HG02885 (cell line): Measurements from ENCODE around the gene NLGN3.

Experiments
- ATAC-seq: cut with Tn5 transposase; IDR thresholded peaks from one replicate; pipeline ENCODE4 v1.9.1; 2021; ENCODE audit warnings: mild to moderate bottlenecking; ENCODE audit not compliant: unreplicated experiment, poor library complexity

NLGN3 gene

DNA sequence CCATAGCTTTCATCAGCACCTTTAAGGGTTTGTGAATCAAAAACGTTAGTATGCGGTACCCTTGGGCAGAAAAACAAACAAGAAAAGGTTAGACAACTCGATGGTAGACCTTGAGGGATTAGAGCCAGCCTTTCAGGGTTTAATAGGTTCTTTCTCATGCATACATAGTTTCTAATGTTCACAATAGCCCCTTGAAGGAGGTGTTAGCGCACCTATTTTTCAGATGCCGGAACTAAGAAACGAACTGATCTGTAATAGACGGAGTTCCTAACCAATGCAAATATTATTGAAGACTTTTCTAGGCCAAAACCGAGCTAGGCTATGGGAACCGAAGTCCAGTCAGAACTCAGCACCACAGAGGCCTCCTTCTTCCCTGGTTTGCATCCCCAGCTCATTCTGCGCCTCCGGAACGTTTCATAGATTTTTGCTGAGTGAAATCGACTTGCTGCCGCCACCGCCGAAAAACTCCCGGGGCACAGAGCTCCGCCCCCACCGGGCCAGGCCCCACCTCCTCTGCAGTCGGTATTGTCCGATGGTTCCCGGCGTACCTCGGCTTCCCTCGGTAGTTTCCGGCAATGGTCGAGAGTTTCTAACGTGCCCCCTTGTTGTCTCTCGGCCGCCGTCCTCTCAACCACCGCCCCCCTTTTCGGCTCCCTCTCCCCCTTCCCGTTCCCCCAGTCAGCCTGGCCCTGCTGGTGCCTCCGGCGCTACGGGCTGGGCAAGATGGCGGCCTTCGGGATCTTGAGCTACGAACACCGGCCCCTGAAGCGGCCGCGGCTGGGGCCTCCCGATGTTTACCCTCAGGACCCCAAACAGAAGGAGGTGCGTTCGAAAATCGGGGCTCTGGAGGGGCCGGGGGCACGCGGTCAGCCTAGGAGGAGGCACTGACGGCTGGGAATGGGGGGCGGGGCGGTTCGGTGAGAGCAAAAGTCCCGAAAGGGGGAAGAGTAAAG lies 26.3 kb upstream of the NLGN3 start, which contains the start of gene MED12:
TSS of gene MED12 (plus strand) at position 565 of the 953 bp plus-strand sequence. CDS start at position 724, 159 bp downstream.
- peak; percentile 93 for ATAC-seq

DNA sequence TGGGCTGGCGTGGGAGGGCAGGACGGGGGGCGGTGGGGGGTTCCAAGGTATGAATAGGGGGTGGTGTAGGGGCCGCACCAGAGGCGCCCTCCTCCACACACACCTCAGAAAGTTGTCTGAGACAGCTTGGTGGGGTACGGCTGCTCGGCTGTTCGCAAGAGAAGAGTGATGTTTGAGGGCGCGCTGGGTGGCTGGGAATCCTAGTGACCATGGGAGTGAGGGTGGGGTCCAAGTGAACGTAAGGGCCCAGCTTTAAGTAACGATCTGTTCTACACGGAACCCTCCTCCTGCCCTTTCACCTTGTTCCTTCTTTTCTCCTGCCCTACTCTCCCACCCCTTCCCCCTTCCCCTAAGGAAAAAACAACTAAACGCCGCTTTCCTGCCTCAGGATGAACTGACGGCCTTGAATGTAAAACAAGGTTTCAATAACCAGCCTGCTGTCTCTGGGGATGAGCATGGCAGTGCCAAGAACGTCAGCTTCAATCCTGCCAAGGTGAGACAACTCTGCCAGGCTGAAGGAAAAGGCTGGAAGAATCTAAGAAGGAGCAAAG lies 25.6 kb upstream of the NLGN3 start:
- peak; percentile 6 for ATAC-seq

DNA sequence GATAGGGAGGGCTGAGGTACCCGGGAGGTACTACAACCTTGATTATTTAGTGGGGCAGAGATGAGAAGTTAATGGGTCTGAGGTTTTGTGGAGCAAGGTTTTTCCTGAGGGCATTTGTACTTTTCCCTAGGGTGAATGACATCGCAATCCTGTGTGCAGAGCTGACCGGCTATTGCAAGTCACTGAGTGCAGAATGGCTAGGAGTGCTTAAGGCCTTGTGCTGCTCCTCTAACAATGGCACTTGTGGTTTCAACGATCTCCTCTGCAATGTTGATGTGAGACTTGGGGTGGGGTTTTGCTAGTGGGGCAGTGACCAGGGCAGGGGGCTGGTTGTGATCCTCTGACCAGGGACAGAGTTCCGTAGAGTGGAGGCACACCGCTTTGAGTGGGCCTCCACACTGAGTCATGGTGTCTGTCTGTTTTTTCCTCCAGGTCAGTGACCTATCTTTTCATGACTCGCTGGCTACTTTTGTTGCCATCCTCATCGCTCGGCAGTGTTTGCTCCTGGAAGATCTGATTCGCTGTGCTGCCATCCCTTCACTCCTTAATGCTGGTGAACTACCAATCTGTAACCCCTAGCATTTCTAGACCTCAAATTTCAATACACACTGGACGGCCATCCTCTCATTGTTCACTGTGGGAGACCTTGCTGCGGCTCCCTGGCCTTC lies 16.3 kb upstream of the NLGN3 start:
- ATAC-seq: no peak

DNA sequence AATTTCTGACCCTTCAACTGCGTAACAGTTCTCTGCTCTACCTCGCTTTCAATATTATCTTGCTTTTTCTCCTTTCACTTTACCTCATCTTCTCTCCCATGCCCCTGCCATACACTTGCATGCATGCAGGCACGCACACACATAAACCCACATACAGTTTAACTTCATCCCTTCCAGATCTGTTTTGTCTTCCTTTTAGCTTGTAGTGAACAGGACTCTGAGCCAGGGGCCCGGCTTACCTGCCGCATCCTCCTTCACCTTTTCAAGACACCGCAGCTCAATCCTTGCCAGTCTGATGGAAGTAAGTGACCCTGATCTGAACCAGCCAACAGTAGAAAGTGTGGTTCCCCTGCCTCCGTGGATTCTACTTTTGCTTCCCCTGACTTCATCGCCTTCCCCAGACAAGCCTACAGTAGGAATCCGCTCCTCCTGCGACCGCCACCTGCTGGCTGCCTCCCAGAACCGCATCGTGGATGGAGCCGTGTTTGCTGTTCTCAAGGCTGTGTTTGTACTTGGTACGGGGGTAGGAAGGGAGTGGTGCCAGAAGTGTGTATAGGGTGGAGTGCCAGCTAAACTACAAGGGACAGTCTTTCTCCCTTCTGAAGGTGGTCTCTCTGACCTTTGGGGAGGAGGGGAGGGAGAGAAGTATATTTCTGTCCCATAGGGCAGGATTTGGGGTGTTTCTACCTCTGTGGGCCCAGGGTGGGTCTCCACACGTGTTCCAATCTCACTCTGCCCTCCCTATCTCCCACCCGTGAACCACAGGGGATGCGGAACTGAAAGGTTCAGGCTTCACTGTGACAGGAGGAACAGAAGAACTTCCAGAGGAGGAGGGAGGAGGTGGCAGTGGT lies 15.5 kb upstream of the NLGN3 start:
- ATAC-seq: peak; percentile 90

DNA sequence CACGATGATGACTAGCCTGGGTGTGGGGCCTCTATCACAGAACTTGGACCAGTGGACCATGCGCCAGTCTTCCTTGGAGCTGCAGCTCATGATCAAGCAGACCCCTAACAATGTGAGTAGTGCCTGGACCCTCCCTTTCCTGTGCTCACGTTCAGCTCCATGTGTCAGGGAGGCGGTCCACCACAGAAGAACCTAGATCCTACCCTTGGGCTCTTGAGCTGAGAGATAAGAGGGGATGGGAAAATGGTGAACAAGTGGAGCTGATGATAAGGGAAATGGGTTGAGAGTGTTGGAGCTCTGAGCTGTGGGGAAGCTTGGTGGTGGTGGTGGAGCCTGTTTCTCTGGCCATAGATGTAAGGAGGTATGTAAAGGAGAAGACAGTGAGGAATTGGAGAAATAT lies 13.1 kb upstream of the NLGN3 start:
- no peak for ATAC-seq

DNA sequence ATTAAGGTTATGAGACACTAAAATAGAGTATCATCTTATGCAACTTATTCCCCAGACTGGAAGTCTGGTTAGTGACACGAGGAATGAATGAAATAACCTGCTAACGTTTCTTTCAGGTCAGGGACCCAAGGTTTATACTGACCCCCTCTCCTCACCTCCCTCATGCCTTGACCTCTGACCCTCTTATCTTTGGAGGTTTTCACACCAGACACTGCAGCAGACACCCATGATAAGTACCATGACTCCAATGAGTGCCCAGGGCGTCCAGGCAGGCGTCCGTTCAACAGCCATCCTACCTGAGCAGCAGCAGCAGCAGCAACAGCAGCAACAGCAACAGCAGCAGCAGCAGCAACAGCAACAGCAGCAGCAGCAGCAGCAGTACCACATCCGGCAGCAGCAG lies 4.2 kb upstream of the NLGN3 start:
- ATAC-seq: no peak

DNA sequence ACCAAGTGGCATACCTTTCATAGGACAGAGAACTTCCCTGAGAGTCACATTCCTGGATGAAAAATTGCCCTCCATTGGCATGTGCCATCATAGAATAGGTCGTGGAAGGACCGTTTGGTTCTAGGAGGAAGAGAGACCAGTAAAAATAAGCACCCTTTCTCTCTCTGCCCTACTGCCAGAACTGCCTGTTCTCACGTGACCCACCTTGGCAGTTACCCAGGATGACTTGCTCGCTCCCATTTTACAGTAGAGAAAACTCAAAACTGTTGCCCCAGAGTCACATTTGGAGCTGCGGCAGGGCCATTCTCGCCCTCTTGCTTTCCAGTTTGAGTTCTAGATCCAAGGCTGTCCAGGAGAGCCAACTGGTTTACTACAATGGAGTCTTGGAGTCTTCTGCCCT lies 1.1 kb upstream of the NLGN3 start:
- ATAC-seq: no peak

DNA sequence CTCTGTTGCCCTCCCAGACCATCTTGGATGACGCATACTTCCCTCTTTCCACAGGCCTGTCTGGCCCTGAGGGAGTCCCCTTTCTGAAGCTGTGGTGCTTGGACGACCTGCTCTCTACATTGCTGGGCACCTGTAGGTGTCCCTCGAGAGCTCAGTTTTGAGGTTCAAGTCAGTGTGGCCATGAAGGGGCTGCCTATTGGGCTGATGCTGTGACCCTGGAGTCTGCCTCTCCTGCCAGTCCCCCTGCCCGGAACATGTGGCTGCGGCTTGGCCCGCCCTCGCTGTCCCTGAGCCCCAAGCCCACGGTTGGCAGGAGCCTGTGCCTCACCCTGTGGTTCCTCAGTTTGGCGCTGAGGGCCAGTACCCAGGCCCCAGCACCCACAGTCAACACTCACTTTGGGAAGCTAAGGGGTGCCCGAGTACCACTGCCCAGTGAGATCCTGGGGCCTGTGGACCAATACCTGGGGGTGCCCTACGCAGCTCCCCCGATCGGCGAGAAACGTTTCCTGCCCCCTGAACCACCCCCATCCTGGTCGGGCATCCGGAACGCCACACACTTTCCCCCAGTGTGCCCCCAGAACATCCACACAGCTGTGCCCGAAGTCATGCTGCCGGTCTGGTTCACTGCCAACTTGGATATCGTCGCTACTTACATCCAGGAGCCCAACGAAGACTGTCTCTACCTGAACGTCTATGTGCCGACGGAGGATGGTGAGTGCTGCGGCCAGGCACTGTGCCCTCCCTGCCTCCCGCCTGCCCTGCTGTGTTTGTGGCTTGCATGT lies 3.0 kb downstream of the NLGN3 start:
- no peak for ATAC-seq

DNA sequence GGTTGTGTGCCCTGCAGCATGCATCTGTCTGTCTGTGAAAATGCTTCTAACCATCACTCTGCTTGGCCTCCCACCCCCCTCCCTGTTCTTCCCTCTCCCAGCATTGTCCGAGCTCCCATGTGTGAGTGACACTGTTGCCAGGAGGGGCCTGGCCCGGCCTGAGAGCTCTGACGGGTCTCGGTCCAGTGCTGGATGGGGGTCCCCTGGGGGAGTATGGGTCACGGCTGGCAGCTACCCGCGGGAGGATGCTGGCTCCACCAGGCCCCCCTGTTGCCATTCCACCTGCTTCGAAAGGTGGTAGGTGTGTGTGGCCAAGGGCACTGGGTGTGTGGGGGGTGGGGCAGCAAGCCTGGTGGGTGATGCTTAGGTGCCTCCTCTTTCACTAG lies 3.6 kb downstream of the NLGN3 start:
- no peak for ATAC-seq

DNA sequence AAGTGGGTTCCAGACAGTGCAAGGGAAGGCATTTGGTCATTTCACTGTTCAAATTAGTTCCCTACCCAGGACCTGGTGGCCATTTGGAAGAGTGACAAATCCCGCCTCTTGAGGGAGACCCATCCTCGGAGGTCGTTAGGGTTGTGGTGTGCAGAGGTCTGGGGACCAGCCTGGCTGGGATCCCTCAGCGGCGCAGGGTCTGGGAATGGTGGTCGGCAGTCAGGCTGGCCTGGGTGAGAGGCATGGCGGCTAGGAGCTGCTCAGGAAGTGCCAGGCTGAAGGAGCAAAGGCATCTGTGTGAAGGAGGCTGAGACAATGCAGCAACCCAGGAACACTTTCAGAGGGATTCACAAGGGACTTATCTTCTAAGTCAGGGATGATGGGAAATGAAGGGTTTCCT lies 6.7 kb downstream of the NLGN3 start:
- ATAC-seq: no peak

DNA sequence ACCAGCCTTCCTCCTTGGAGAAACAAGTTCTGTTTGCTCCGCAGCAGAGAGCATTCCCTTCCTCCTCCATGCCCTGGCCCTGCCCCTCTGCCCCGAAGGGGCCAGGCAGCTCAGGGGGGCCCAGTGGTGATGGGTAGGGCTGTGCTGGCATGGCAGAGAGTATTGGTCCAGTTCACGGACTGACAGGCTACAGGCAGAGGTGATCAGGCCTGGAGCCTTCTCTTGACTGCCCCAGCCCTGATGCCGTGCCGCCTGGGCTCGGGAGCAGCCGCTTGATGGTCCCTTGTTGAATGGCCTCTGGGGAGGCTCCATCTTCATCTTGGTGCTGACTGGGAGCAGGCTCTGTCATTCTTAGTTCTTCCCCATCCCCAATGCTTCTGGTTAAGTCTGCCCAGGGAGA lies 9.6 kb downstream of the NLGN3 start:
- ATAC-seq: no peak

DNA sequence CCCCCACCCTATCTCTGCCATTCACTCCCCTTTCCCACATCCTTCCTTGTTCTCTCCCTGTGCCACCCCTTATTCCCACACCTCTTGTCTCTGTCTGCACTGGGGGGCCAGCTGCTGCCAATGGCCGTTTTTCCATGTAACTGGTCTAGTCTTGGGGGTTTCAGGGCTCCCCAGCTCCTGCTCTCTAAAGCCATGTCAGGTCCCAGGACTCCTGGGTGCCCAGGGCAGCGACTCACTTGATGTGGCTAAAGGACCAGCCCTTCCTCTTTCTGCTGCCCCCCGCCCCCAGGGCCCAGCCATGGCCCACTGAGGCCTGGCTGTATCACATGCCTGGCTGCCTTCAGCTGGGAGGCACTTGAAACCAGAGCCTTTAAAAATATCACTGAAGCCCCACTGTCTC lies 10.0 kb downstream of the NLGN3 start:
- ATAC-seq: no peak

DNA sequence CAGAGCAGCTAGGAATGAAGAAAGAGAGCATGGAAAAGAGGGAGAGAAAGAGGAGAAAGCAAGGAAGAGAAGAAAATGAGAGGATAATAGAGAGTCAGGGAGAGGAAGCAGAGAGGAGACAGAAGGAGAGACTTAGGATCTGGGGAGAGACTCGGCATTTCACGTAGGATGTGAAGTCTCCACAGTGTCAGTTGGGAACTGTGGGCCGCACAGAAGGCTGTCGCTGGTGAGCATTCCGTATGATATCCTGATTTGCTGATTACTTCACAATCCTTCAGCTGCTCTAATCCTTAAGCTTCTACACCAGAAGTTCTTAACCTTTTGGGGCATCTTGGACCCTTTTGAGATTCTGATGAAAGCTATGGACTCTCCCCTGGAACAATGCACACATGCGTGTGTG lies 14.0 kb downstream of the NLGN3 start:
- ATAC-seq: no peak

DNA sequence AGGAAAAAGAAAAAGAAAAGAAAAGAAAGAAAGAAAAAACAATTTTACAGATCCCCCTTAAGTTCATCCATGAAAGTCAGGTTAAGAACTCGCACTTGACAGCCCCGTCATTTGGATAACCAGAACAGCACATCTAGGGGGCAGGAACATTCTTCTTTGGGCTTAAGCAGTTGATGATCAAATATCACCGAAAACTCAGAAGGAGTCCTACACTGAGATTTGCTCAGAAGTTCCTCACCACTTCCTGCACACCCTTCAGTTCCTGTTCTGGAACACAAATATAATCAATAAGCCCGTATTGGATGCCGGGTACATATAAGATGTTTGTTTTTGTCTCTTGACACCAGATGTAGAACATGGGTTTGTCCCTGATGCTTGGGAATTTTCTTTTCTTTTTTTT lies 14.7 kb downstream of the NLGN3 start:
- ATAC-seq: no peak

DNA sequence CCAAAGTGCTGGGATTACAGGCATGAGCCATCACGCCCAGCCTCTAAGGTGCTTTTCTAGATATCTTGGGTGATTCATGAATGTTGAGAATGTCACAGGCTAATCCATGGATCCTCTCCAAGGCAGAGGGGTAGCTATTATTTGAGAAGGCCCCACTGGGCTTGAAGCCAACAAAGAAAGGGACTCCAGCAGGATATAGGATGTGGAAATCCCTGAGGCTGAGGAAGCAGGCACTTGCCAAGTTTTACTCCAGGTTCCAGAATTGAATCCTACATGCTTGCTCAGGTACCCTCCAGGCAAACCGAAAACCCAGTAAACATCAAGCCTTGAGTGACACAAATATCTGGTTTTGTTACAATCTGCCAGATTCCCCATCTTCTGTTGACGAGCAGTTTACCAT lies 15.8 kb downstream of the NLGN3 start:
- no peak for ATAC-seq

DNA sequence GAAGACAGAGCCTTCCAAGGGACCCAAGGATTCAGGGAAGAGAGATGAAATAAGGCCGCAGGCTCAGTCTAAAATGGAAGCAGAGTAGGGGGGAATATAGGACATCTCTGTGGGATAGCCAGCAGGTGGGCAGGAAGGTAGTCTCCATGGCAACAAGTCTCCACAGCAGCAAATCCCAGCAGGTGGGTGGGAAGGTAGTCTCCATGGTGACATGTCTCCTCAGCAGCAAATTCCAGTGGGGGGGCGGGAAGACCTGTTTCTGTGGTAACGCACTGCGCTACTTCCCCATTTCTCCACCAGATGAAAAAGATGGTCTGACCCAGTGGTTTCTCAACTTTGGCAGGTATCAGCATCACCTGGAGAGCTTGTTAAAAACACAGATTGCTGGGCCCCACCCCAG lies 18.3 kb downstream of the NLGN3 start:
- no peak for ATAC-seq

DNA sequence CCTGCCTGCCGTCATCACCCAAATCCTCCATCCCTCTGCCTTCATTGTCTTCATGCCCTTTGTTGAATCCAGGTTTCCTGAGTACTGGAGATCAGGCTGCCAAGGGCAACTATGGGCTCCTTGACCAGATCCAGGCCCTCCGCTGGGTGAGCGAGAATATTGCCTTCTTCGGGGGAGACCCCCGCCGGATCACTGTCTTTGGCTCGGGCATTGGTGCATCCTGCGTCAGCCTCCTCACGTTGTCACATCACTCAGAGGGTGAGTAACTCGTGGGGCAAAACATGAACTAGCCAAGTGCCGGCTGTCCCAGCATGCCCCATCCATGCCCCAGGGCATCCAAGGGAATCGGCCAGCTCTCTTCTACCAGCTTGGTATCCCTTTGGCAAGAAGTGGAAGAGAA lies 19.4 kb downstream of the NLGN3 start:
- no peak for ATAC-seq

DNA sequence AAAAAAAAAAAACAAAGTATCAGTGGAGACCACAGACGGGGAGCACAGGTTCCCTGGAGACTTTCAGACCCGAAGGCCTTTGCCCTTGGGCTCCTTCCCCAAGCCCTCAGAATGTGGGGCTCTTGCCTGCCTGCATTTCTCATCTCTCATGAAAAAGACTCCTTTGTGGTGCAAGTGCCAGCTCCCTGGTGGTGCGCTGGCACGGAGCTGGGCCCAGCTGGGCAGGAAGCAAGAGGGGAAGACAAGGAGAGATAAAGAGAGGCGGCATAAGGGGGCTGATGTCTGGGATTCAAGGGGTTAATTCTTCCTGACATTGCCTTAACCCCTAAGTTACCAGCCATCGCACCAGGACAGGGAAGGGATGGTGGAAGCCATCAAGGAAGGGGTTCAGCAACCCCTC lies 21.8 kb downstream of the NLGN3 start:
- no peak for ATAC-seq

DNA sequence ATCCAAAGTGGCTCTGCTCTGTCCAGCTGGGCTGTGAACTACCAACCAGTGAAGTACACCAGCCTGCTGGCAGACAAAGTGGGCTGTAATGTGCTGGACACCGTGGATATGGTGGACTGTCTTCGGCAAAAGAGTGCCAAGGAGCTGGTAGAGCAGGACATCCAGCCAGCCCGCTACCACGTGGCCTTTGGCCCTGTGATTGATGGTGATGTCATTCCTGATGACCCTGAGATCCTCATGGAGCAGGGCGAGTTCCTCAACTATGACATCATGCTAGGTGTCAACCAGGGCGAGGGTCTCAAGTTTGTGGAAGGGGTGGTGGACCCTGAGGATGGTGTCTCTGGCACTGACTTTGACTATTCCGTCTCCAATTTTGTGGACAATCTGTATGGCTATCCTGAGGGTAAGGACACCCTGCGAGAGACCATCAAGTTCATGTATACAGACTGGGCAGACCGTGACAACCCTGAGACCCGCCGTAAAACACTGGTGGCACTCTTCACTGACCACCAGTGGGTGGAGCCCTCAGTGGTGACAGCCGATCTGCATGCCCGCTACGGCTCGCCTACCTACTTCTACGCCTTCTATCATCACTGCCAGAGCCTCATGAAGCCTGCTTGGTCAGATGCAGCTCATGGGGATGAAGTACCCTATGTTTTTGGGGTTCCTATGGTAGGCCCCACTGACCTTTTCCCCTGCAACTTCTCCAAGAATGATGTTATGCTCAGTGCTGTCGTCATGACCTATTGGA lies 22.6 kb downstream of the NLGN3 start:
- no peak for ATAC-seq
